H9 (cell line): ENCODE results near the gene C1orf198. TPM values are rescaled to one million over a fixed set of nuclear protein-coding genes. Genes with fewer than 3 reads are reported as not detected.

Experiments used
- DNase-seq: peaks from one replicate; pipeline ENCODE4 v3.0.0-alpha.2; 2017
- H2AFZ ChIP-seq: one replicate; pipeline ENCODE4 v1.6.1; 2013; ENCODE audit warnings: mild to moderate bottlenecking, low read length, control low read depth, moderate library complexity
- H2AK5ac ChIP-seq: 2 replicates; pipeline ENCODE4 v1.6.1; 2013; ENCODE audit warnings: low read length, control low read depth, mixed read lengths; ENCODE audit not compliant: insufficient read length
- H2BK120ac ChIP-seq: one replicate; pipeline ENCODE4 v1.6.1; 2013; ENCODE audit warnings: low read depth, mild to moderate bottlenecking, low read length, control low read depth, inconsistent platforms; ENCODE audit not compliant: poor library complexity, severe bottlenecking
- H2BK12ac ChIP-seq: 2 replicates; pipeline ENCODE4 v1.6.1; 2013; ENCODE audit warnings: low read length, control low read depth, mixed read lengths, low read depth; ENCODE audit not compliant: insufficient read length
- H2BK15ac ChIP-seq: 2 replicates; pipeline ENCODE4 v1.6.1; 2013; ENCODE audit warnings: low read depth, low read length, control low read depth
- H2BK20ac ChIP-seq: one replicate; pipeline ENCODE4 v1.6.1; 2013; ENCODE audit warnings: low read depth, mild to moderate bottlenecking, low read length, control low read depth, inconsistent platforms; ENCODE audit not compliant: poor library complexity, severe bottlenecking
- H2BK5ac ChIP-seq: 2 replicates; pipeline ENCODE4 v1.6.1; 2013; ENCODE audit warnings: low read length, control low read depth, mixed read lengths; ENCODE audit not compliant: insufficient read length
- H3K14ac ChIP-seq: 2 replicates; pipeline ENCODE4 v1.6.1; 2013; ENCODE audit warnings: low read length, control low read depth; ENCODE audit not compliant: insufficient read depth
- H3K18ac ChIP-seq: 2 replicates; pipeline ENCODE4 v1.6.1; 2013; ENCODE audit warnings: low read depth, mild to moderate bottlenecking, mixed read lengths, low read length, control low read depth; ENCODE audit not compliant: insufficient read length
- H3K23ac ChIP-seq: 2 replicates; pipeline ENCODE4 v1.6.1; 2013; ENCODE audit warnings: low read length, control low read depth, mixed read lengths, low read depth; ENCODE audit not compliant: insufficient read length
- H3K23me2 ChIP-seq: 2 replicates; pipeline ENCODE4 v1.6.1; 2013; ENCODE audit warnings: low read depth, mild to moderate bottlenecking, mixed read lengths, low read length, control low read depth; ENCODE audit not compliant: insufficient read length, poor library complexity, severe bottlenecking
- H3K27ac ChIP-seq: 2 replicates; pipeline ENCODE4 v1.5.1; 2013; ENCODE audit warnings: low read length, control low read depth, mixed read lengths, low read depth; ENCODE audit not compliant: insufficient read length
- H3K27me3 ChIP-seq: 2 replicates; pipeline ENCODE4 v1.6.1; 2013; ENCODE audit warnings: low read length, control low read depth, inconsistent platforms; ENCODE audit not compliant: insufficient read depth
- H3K4ac ChIP-seq: 2 replicates; pipeline ENCODE4 v1.6.1; 2013; ENCODE audit warnings: low read depth, mild to moderate bottlenecking, control low read depth, inconsistent platforms, low read length, moderate library complexity
- H3K4me1 ChIP-seq: 2 replicates; pipeline ENCODE4 v1.6.1; 2013; ENCODE audit warnings: low read length, control low read depth, inconsistent platforms; ENCODE audit not compliant: insufficient read depth
- H3K4me2 ChIP-seq: 2 replicates; pipeline ENCODE4 v1.6.1; 2013; ENCODE audit warnings: low read length, control low read depth, mixed read lengths; ENCODE audit not compliant: insufficient read length, insufficient read depth
- H3K56ac ChIP-seq: 2 replicates; pipeline ENCODE4 v1.6.1; 2013; ENCODE audit warnings: low read depth, mild to moderate bottlenecking, mixed read lengths, low read length, control low read depth; ENCODE audit not compliant: insufficient read length
- H3K79me1 ChIP-seq: 2 replicates; pipeline ENCODE4 v1.6.1; 2013; ENCODE audit warnings: low read depth, mild to moderate bottlenecking, moderate library complexity, low read length, control low read depth, inconsistent platforms; ENCODE audit not compliant: insufficient read depth, poor library complexity, severe bottlenecking
- H3K79me2 ChIP-seq: 2 replicates; pipeline ENCODE4 v1.6.1; 2013; ENCODE audit warnings: low read length, control low read depth, inconsistent platforms; ENCODE audit not compliant: insufficient read depth
- H3K9ac ChIP-seq: 2 replicates; pipeline ENCODE4 v1.6.1; 2013; ENCODE audit warnings: low read length, control low read depth, mixed read lengths; ENCODE audit not compliant: insufficient read length; ENCODE audit errors: extremely low read depth
- H3K9me3 ChIP-seq: one replicate; pipeline ENCODE4 v1.6.1; 2013; ENCODE audit warnings: low read depth, low read length, inconsistent platforms; ENCODE audit not compliant: control insufficient read depth
- H3T11ph ChIP-seq: one replicate; pipeline ENCODE4 v1.6.1; 2013; ENCODE audit warnings: mild to moderate bottlenecking, low read length, control low read depth, inconsistent platforms
- H4K20me1 ChIP-seq: one replicate; pipeline ENCODE4 v1.6.1; 2013; ENCODE audit not compliant: control insufficient read depth, insufficient read length, insufficient read depth
- H4K5ac ChIP-seq: 2 replicates; pipeline ENCODE4 v1.6.1; 2013; ENCODE audit warnings: low read depth, mild to moderate bottlenecking, mixed read lengths, low read length, control low read depth; ENCODE audit not compliant: insufficient read length
- H4K8ac ChIP-seq: replicated peaks from 2 replicates; pipeline ENCODE4 v1.6.1; 2013; ENCODE audit warnings: low read length, control low read depth, mixed read lengths, low read depth; ENCODE audit not compliant: insufficient read length
- H4K91ac ChIP-seq: 2 replicates; pipeline ENCODE4 v1.6.1; 2013; ENCODE audit warnings: low read depth, mild to moderate bottlenecking, moderate library complexity, mixed read lengths, low read length, control low read depth; ENCODE audit not compliant: insufficient read length
- H3K27ac Mint-ChIP-seq, 3 experiments: 2 replicates in 2 of 3; 3 replicates in 1 of 3; pipeline ENCODE4 v1.8.0; 2020 to 2021; ENCODE audit warnings: mixed read lengths in 3 of 3, mild to moderate bottlenecking in 1 of 3, moderate library complexity in 1 of 3
- H3K27me3 Mint-ChIP-seq: 2 replicates; pipeline ENCODE4 v1.8.0; 2021; ENCODE audit warnings: low read depth, mild to moderate bottlenecking, moderate library complexity, mixed read lengths
- H3K36me3 Mint-ChIP-seq, 3 experiments: 2 replicates in 2 of 3; 3 replicates in 1 of 3; pipeline ENCODE4 v1.8.0; 2020 to 2021; ENCODE audit warnings: low read depth in 3 of 3, mixed read lengths in 3 of 3; ENCODE audit not compliant: insufficient read depth in 1 of 3
- H3K4me1 Mint-ChIP-seq, 2 experiments: 2 replicates each; pipeline ENCODE4 v1.8.0; 2020; ENCODE audit warnings: mixed read lengths in 2 of 2
- H3K4me3 Mint-ChIP-seq, 2 experiments: 2 replicates in 1 of 2; 3 replicates in 1 of 2; pipeline ENCODE4 v1.8.0; 2020 to 2021; ENCODE audit warnings: mild to moderate bottlenecking in 2 of 2, mixed read lengths in 2 of 2, moderate library complexity in 1 of 2
- H3K9me3 Mint-ChIP-seq, 2 experiments: 2 replicates in 1 of 2; 3 replicates in 1 of 2; pipeline ENCODE4 v1.8.0; 2020; ENCODE audit warnings: mild to moderate bottlenecking in 2 of 2, mixed read lengths in 2 of 2, moderate library complexity in 1 of 2
- WGBS: extraction: QIAGEN DNeasy Blood & Tissue Kit; methylation state at CpG from one replicate; pipeline ENCODE4 v1.1.7; 2013; ENCODE audit warnings: missing lambda C conversion rate, low lambda C conversion rate, mixed read lengths; ENCODE audit not compliant: insufficient read length; ENCODE audit errors: extremely low coverage; 5-methylcytosine and 5-hydroxymethylcytosine counted together
- total RNA-seq: library from RNA; stranded (reverse); gene quantifications from 2 replicates; pipeline ENCODE4 v1.2.1, GENCODE V29; 2021
- TF ChIP-seq, protein P1 (sequence below): fragments of 200-600 bp; sonication (generic); conservative IDR thresholded peaks from 3 replicates; pipeline ENCODE4 v1.8.0; 2021; ENCODE audit warnings: antibody characterized with exemption, mild to moderate bottlenecking

C1orf198 gene
- total RNA-seq, 1 experiment from 2014 or later, result 28.9 TPM

DNA sequence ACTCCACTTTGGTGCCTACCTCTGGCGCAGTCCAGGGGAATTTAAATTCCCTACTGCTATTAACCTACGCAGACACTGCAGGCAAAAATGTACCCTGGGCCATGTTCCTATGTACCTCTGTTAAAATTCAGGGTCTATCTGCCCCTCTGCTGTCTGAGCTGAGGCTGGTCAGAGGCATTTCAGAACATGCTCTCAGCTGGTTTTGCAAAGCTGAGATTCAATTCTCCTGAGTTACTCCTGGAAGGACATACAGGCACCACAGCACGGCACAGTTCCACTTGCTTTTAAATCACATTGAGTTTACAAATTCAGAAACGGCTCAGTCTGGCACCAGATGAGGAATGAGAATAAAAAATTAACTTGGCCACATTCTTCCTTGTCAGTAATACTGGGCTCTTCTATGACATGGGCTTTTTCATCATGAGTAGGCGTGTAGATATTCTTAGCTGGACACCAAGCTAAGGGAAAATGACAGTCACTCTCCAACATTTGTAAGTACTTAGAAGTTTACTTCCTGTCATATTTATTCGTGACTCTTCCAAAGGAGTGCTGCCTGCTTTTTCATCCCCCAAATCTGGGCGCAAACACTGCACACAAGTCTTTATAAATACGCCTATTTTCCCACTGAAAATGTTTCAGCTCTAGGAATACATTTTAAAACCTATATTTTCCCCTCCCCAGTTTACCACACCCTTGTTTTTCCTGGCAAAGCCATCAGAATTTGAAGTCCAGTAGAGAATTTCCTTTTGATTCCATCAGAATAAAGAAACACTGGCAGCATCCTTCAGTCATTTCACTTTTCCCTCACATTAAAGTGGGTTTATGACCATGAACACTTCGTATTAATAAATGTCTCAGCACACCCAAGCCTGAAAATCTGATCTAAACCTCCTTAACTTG, 1.9 kb downstream of the C1orf198 start:
- Histone ChIP-seq H4K8ac (no peak overlapping the region), H2BK12ac (no peak overlapping the region), H3K79me1 (no peaks in the 10 kb centered on the region), H3K27ac (no peak overlapping the region), H3T11ph (no peak overlapping the region), H3K9me3 (no peaks in the 10 kb centered on the region), H3K23me2 (peaks cover 14% of the 10 kb centered on the region), H3K23ac (no peak overlapping the region), H3K9ac (no peak overlapping the region), H3K14ac (no peak overlapping the region), H3K4me1 (no peaks in the 10 kb centered on the region), H3K4me2 (no peak overlapping the region), H3K18ac (no peak overlapping the region), H2BK20ac (no peak overlapping the region), H2BK120ac (no peak overlapping the region), H3K4ac (no peak overlapping the region), H4K91ac (no peak overlapping the region), H3K56ac (no peak overlapping the region), H2AK5ac (no peak overlapping the region), H2BK5ac (no peak overlapping the region), H4K20me1 (no peaks in the 10 kb centered on the region), H2BK15ac (no peak overlapping the region), H4K5ac (no peak overlapping the region), H2AFZ (no peak overlapping the region), H3K27me3 (peaks cover 5% of the 10 kb centered on the region), H3K79me2 (no peaks in the 10 kb centered on the region; the same call in 1 of the 2 replicates)
- no peaks in the 10 kb centered on the region for H3K9me3 Mint-ChIP-seq
- peaks cover 19% of the 10 kb centered on the region for H3K27me3 Mint-ChIP-seq
- H3K4me3 Mint-ChIP-seq, result peak overlapping the region; percentile 87 to 91
- no peak overlapping the region for H3K27ac Mint-ChIP-seq
- H3K4me1 Mint-ChIP-seq, result peaks cover 34 to 42% of the 10 kb centered on the region in 2 experiments
- TF ChIP-seq, protein P1, sequence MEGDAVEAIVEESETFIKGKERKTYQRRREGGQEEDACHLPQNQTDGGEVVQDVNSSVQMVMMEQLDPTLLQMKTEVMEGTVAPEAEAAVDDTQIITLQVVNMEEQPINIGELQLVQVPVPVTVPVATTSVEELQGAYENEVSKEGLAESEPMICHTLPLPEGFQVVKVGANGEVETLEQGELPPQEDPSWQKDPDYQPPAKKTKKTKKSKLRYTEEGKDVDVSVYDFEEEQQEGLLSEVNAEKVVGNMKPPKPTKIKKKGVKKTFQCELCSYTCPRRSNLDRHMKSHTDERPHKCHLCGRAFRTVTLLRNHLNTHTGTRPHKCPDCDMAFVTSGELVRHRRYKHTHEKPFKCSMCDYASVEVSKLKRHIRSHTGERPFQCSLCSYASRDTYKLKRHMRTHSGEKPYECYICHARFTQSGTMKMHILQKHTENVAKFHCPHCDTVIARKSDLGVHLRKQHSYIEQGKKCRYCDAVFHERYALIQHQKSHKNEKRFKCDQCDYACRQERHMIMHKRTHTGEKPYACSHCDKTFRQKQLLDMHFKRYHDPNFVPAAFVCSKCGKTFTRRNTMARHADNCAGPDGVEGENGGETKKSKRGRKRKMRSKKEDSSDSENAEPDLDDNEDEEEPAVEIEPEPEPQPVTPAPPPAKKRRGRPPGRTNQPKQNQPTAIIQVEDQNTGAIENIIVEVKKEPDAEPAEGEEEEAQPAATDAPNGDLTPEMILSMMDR, result no peak
- H3K36me3 Mint-ChIP-seq, result peaks cover 0 to 7% (median 0%) of the 10 kb centered on the region in 3 experiments; a peak in 4 of 7 replicates
- DNase-seq, result no peak
- WGBS, result no CpG with 5 or more reads among the region's 9 CpGs
